NAMALWA (cell line): ENCODE measurements around the gene MSRB2.
"Not testable (repeated sequence)": the region's sequence is repeated elsewhere in the genome, so short reads cannot be mapped to it uniquely, and the experiment has no call there.

Experiments
- DNase-seq: peaks from one replicate; pipeline ENCODE4 v3.0.0-alpha.2; 2015; ENCODE audit warnings: low spot score

The MSRB2 gene

DNA sequence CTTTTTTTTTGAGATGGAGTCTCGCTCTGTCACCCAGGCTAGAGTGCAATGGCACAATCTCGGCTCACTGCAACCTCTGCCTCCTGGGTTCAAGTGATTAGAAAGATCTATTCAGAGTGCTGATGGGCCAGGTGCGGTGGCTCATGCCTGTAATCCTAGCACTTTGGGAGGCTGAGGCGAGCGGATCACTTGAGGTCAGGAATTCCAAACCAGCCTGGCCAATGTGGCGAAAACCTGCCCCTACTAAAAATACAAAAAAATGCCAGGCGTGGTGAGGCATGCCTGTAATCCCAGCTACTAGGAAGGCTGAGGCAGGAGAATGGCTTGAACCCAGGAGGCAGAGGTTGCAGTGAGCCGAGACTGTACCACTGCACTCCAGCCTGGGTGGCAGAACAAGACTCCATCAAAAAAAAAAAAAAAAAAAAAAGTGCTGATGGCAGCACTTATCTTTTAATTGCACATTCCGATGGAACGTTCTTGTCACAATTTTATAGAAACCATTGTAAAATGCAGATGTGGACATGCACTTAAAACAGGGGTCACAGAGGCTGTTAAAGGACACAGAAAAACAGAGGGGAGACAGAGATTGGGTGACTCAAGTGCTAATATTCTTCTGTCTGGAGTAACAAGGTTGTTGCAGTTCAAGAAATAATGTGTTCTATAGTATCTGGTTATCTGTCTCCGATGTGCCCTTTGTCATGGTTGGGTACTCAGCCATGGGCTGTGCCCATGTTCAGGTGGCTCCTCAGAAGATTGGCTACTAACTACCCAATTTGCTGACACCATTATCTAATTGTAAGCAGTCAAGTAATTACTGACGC lies 25.1 kb upstream of the MSRB2 start:
- not testable (repeated sequence) for DNase-seq

- no peak for DNase-seq
Observed at GRCh38 chr10:23070913-23071218, 24.5 kb upstream of the MSRB2 start.

DNA sequence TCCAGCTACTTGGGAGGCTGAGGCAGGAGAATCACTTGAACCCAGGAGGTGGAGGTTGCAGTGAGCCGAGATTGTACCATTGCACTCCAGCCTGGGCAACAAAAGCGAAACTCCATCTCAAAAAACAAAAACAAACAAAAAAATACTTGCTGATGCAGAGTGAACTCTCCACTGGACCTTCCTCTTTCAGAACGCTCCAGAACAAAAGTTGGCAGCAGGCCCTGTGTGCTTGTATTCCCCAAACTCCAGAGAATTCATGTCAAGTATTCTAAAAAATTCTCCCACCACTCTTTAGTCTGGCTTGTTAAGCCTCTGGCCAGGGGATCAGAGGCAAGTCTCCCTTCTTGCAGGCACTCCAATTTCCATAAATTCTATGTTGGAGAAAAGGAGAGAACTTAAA lies 22.8 kb upstream of the MSRB2 start:
- DNase-seq: not testable (repeated sequence)

GRCh38 chr10:23073527-23073926 lies 21.9 kb upstream of the MSRB2 start:
- no peak for DNase-seq

DNA sequence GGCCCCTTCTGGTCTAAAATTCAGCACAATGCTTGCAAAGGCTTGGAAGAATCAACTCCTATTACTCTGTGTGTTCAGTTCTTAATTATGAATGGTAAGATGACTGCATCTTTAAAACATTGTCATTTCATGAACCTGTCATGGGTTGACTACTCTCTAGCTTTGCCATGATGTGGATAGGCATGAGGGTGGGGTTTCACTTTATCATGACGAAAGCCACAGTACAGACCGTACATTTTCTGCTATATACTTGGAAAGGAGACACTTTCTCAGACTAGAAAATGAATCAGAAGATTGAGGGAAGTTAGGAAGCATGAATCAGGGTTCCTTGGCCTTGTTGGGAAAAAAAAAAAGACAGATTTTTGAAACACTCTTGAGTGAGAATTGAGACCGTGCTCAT lies 19.7 kb upstream of the MSRB2 start:
- DNase-seq: no peak

GRCh38 chr10:23078114-23078513 lies 17.3 kb upstream of the MSRB2 start:
- DNase-seq: no peak

DNA sequence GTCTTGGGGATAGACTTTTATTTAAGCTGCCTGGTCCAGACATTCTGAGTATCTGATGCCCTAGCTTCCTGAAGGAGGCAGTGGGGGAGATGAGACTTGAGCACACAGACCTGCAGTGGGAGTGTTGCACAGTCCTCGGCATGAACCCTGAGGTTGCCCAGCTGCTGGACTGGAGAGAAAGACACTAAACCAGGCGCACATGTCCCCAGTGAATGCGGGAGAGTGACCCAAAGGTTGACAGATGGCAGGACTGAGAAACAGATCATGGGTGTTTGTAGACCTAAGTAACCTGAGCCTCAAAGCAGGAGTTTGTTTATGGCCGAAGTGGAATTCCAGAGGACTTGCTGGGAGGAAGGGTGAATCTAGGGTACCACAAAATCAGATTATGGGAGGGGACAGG lies 15.7 kb upstream of the MSRB2 start:
- DNase-seq: no peak

DNA sequence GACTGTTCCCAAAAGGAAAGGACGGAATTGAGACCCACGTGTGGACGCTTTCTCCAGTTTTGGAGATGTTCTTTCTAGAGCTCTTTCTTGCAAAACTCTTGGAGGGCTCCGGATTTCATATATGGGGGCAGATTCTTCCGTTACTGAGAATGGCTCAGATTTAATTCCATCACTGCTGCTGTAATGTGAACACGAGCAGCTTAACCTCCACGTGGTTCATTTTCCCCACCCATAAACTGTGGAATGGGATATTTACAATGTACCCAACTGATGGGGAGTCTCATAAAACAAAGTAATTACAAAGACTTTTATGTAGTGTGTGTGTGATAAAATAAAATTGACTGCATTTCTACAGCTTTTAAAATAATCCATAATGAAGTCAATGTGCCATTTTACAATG lies 15.1 kb upstream of the MSRB2 start:
- no peak for DNase-seq

GRCh38 chr10:23081221-23081750 lies 14.1 kb upstream of the MSRB2 start:
- DNase-seq: no peak

DNA sequence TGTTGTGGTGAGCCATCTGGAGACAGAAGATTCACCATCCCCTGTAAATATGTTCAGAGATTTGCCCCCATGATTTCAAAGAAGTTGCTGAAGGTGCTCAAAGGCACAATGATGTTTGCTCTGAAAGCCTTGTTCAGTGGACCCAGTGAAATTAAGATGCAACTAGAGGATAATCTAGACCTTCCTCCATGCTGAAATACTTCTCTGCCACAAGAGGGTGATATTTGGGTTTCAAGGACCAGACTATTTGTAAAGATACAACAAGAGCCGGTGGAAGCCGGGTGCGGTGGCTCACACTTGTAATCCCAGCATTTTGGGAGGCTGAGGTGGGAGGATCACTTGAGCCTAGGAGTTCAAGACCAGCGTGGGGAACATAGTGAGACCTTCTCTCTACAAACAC lies 13.5 kb upstream of the MSRB2 start:
- DNase-seq: peak; percentile 27

- DNase-seq: no peak
Observed at GRCh38 chr10:23088609-23089008, 6.8 kb upstream of the MSRB2 start.

GRCh38 chr10:23094786-23095403 lies 484 bp upstream of the MSRB2 start:
- peak; percentile 6 for DNase-seq

DNA sequence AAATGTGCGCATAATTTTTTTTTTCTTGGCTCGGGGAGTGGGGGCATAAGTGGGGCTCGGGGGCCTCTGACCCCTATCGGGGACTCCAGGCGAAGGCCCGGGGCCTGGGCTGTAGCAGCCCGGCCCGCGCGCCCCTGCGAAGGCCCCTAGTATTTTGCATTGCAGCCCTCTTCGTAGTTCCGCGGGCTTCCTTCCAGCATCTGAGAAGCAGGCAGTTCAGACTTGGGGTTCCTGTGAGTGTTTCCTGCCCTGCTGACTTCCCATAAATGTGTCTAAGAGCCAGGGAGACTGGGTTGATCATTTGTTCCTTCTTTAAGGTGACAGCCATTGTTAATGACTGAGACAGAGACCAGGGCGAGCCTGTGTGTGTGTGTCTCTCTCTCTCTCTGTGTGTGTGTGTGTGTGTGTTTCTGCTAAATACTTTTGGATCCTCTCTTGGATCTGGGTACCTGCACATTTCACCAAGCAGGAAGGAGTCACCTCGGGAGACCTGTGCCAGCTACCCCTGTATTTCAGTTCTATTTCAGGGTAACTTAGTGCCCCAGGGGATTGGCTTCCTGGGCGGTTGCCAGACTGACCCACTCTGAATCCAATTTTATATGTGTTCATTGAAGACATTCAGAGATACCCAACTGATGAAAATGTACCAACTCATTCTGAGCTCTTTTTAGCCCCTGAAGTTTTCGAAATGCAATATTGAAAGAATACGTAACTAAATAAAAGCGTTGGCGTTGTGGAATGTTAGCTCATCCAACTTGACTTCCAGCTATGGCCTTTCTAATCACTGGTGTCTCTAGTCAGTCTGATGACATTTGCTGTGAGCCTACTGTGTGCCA lies 805 bp downstream of the MSRB2 start:
- peak; percentile 59 for DNase-seq

DNA sequence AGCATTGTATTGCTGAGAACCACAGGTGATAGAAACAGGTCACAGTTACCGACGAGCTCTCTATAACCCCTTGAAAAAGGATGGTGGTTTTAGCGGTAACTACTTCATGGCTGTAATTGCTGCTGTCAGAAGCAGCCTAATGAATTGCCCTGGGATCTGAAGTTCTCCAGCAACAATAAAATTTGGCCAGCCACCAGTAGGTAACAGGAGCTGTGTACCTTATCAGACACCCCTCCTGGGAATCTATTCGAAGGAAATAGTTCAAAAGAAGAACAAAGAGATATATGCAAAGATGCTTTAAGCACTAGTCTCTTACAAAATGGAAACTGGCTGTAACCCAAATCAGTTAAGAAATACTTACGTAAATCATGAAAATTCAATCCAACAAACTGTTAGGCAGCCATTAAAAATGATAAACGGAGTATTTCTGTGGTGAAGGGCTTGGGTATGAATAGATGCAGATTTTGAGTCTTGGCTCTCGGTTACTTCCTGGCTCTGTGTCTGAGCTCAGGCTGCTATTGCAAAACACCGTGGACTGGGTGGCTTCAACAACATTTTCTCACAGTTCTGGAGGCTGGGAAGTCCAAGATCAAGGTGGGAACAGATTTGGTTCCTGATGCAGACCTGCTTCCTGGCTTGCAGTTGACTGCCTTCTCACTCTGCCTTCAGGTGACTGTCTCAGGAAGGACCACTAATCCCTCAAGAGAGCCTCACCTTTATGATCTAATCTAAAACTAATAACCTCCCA lies 1.6 kb downstream of the MSRB2 start:
- DNase-seq: no peak

- DNase-seq: no peak
Observed at GRCh38 chr10:23099079-23099478, 3.7 kb downstream of the MSRB2 start.

- DNase-seq: no peak
Observed at GRCh38 chr10:23099816-23100215, 4.4 kb downstream of the MSRB2 start.

GRCh38 chr10:23100331-23101030 lies 5.1 kb downstream of the MSRB2 start:
- DNase-seq: no peak

- DNase-seq: no peak
Observed at GRCh38 chr10:23106331-23107072, 11.1 kb downstream of the MSRB2 start.

- no peak for DNase-seq
Observed at GRCh38 chr10:23110722-23111516, 15.5 kb downstream of the MSRB2 start.
